OCI-M1 (cell line): ENCODE results near the gene PRR29.
A peak's percentile ranks its signal among the peaks of the same experiment; 100 is the strongest.
"Not testable (repeated sequence)": the region's sequence is repeated elsewhere in the genome, so short reads cannot be mapped to it uniquely, and the experiment has no call there.

ENCODE experiments used
- DNase-seq: peaks from one replicate; lab custom pipeline; 2025; lab: John Stamatoyannopoulos, UW

The PRR29 gene

GRCh38 chr17:63997341-63998048 lies 656 bp upstream of the PRR29 start:
- DNase-seq: no peak

- no peak for DNase-seq
Measured at GRCh38 chr17:63998721-63999679, 849 bp downstream of the PRR29 start.

DNA sequence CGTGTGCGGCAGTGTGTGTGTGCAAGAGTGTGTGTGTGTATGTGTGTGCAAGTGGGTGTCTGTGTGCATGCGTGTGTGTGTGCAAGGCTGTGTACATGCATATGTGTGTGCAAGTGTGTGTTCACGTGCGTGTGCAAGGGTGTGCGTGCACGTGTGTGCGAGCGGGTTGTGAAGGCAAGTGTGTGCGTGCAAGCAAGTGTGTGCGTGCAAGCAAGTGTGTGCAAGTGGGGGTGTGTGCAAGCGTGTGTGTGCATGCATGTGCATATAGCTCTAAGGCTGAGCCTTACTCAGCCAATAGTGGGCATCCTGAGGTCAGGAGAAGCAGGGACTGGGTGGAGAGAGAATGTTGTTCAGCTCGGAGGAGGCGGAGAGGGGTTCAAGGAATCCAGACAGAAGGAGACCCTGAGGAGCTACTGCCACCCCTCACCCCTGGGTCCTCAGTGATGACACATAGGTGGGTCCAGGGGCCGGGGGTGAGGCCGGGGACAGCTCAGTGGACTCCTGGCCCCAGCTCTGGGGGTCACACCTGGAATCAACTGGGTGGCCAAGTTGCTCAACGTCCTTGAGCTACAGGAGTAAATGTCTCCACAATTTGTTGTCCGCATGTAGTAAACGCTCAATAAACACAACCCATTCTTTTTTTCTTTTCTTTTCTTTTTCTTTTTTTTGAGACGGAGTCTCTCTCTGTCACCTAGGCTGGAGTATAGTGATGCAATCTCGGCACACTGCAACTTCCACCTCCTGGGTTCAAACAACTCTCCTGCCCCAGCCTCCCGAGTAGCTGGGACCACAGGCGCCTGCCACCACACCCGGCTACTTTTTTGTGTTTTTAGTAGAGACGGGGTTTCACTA lies 1.8 kb downstream of the PRR29 start:
- no peak for DNase-seq

GRCh38 chr17:64001091-64001579 lies 3.0 kb downstream of the PRR29 start:
- no peak for DNase-seq

GRCh38 chr17:64001763-64002529 lies 3.8 kb downstream of the PRR29 start:
- DNase-seq: no peak

- DNase-seq: no peak
Measured at GRCh38 chr17:64002658-64003525, 4.7 kb downstream of the PRR29 start.

DNA sequence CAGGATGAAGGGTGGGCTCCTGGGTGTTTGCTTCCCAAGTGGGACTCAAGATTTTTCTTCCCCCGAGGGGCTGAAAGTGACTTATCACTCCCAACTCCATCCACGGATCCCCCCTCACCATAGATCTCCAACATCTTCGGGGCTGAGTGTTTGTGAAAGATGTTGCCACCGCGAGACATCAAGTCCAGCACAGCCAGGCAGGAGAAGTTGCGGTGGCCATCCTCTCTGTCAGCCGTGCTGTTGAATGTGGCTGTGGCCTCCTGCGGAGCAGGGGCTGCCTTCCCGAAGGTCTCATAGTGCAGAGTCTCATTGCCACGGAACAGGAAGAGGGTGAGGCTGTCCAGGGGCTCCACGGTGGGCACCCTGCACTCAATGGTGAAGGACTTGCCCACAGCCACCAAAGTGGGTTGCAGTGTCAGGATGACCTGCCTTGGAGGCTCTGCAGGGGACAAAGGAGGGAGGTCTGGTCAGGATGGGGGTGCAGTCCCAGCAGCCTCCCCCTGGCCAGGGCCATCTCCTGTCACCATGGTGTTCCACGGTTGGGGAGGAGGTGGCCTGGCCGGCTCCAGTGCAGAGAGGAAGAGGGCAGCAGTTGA lies 5.5 kb downstream of the PRR29 start:
- no peak for DNase-seq

- no peak for DNase-seq
Measured at GRCh38 chr17:64004218-64004770, 6.1 kb downstream of the PRR29 start.

- DNase-seq: no peak
Measured at GRCh38 chr17:64004903-64005733, 7.0 kb downstream of the PRR29 start.

DNA sequence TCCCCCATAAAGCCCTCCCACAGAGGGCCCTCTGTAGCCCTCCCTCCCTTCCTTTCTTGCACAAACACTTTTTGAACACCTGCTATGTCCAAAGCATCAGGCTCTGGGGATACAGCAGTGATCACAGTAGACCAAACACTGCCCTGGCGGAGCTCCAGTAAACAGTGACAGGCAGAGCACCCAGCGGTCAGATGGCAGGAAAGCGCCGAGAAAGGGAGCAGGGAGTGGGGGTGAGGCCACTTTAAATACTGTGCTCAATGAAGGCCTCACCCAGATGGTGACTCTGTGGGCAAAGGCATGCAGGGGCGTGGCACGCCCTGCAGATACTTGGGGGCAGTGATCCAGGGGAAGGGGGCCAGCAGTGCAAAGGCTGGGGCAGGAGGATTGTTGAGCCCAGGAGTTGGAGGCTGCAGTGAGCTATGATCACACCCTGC lies 7.6 kb downstream of the PRR29 start:
- peak; percentile 38 for DNase-seq

DNA sequence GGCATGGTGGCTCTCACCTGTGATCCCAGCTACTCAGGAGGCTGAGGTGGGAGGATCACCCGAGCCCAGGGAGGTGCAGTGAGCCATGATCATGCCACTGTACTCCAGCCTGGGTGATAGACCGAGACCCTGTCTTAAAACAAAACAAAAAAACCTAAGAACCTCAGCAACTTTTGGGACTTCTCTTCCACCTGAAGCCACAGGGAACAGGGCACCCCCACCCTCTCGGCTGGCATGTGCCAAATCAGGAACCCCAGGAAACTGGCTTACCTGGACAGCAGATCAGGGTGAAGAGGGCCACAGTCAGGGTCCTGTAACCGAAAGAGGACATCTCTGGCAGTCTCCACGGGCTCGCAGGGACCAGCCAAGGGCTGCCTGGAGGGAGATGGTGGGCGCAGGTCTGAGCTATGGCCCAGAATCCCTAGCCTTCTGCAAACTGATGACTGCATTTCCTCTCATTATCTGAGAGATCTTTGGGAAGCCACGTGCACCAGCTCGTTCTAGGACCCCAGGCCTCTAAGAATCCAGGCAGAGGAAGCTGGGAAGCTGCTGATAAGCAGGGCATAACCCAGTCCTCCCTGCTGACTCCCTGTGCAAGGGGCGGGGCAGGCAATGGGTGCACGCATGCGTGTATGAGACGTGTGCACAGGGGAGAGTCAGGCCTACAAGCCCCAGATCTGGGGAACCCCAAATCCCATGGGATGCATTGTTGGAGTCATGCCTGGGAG lies 8.4 kb downstream of the PRR29 start:
- DNase-seq: peak; percentile 93

- DNase-seq: not testable (repeated sequence)
Measured at GRCh38 chr17:64007089-64007837, 9.1 kb downstream of the PRR29 start.

DNA sequence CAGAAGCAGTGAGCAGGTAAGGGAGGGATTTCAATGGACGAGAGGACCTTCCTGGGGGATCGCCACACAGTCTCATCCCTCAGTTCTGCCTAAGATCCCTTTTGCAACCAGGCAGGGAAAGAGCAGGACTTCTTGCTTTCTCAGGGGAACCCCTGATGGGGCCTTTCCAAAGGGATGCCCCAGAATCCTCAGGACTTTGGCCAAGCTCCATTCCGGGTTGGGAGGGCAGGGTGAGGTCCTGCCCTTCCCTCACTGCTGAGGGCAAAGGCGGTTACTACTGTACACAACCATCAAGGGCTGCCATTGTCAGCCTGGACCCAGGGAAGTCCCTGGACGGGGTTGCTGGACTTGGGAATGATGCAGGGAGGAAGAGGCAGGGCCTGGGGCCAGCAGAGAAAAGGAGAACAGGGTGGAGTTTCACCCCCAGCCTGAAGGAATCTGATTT lies 9.7 kb downstream of the PRR29 start:
- DNase-seq: no peak

GRCh38 chr17:64008346-64008745 lies 10.2 kb downstream of the PRR29 start:
- DNase-seq: no peak

GRCh38 chr17:64008830-64009229 lies 10.7 kb downstream of the PRR29 start:
- no peak for DNase-seq

DNA sequence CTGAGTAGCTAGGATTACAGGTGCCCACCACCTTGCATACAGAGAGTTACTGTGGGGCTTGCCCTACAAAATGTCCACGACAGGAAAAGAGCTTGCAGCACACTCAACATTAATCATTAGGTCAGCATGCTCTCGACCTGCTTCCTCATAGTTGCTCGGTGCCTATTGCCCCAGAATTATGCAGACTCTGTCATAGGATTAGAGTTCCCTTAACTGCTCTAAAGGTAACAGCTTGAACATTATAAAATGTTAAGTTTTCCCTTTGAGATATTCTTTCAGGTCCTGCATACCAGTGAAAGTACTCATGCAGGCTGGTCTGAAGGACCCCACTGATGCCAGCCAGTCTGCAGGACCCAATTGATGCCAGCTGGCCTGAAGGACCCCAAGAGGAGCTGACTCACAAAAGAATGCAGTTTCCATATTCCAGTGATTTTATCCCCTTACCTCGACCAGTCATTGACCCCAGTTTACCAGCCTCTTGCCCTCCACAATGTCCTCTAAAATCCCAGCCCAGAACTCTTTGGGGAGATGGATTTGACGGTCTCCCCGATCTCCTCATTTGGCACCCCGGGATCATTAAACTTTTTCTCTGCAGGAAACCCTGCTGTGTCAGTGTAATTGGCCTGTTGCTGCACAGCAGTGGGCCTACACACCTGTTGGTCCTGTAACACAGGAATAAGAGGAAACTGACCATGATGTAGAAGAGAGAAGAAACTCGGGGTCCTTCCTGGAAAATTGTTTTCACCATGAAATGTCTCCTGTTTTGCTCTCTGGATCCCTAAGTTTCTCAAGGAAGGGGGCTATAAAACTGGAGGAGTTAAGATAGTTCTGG lies 11.6 kb downstream of the PRR29 start:
- no peak for DNase-seq
